Parathyroid adenoma (tissue), 2 donors: Measurements from ENCODE around the gene ACTN1.

ENCODE experiments used
- H2AFZ ChIP-seq: fragments of 300-600 bp; sonication (generic); one replicate; pipeline ENCODE4 v1.7.0; 2017; ENCODE audit warnings: antibody characterized with exemption, mild to moderate bottlenecking
- H3K27ac ChIP-seq: fragments of 300-600 bp; sonication (generic); one replicate; pipeline ENCODE4 v1.7.0; 2017
- H3K27me3 ChIP-seq: fragments of 300-600 bp; sonication (generic); one replicate; pipeline ENCODE4 v1.7.0; 2017; ENCODE audit warnings: low read length; ENCODE audit not compliant: control insufficient read depth, insufficient read depth
- H3K36me3 ChIP-seq: fragments of 300-600 bp; sonication (generic); one replicate; pipeline ENCODE4 v1.7.0; 2017; ENCODE audit warnings: low read length; ENCODE audit not compliant: control insufficient read depth, insufficient read depth
- H3K4me1 ChIP-seq: fragments of 300-600 bp; sonication (generic); one replicate; pipeline ENCODE4 v1.7.0; 2017; ENCODE audit warnings: control low read depth
- H3K4me2 ChIP-seq: fragments of 300-600 bp; sonication (generic); one replicate; pipeline ENCODE4 v1.7.0; 2017; ENCODE audit warnings: low read length
- H3K4me3 ChIP-seq: fragments of 300-600 bp; sonication (generic); one replicate; pipeline ENCODE4 v1.7.0; 2017; ENCODE audit warnings: low read depth, low read length
- H3K79me2 ChIP-seq: fragments of 300-600 bp; sonication (generic); one replicate; pipeline ENCODE4 v1.7.0; 2017; ENCODE audit warnings: control low read depth
- H3K9ac ChIP-seq: fragments of 300-600 bp; sonication (generic); one replicate; pipeline ENCODE4 v1.7.0; 2017; ENCODE audit warnings: mild to moderate bottlenecking
- H3K9me3 ChIP-seq: fragments of 300-600 bp; sonication (generic); one replicate; pipeline ENCODE4 v1.7.0; 2017; ENCODE audit warnings: low read length; ENCODE audit not compliant: control insufficient read depth
- CTCF ChIP-seq: fragments of 300-600 bp; sonication (generic); IDR thresholded peaks from one replicate; pipeline ENCODE4 v1.7.0; 2017; ENCODE audit warnings: antibody characterized with exemption, mild to moderate bottlenecking
- donor health status: primary hyperparathyroidism.

Gene ACTN1

GRCh38 chr14:68948686-68949600, 30.2 kb downstream of the ACTN1 start:
- H3K4me3 ChIP-seq, result no peak overlapping the region
- no peak overlapping the region for H2AFZ ChIP-seq
- H3K4me2 ChIP-seq, result no peak overlapping the region
- no peaks in the 10 kb centered on the region for H3K79me2 ChIP-seq
- H3K9ac ChIP-seq, result no peak overlapping the region
- no peaks in the 10 kb centered on the region for H3K9me3 ChIP-seq
- H3K4me1 ChIP-seq, result no peaks in the 10 kb centered on the region
- H3K27ac ChIP-seq, result no peak overlapping the region
- TF ChIP-seq CTCF, result no peak
- no peaks in the 10 kb centered on the region for H3K36me3 ChIP-seq
- no peaks in the 10 kb centered on the region for H3K27me3 ChIP-seq

GRCh38 chr14:68947802-68948201, 31.3 kb downstream of the ACTN1 start:
- Histone ChIP-seq H3K9me3 (no peaks in the 10 kb centered on the region), H3K27ac (no peak overlapping the region), H3K79me2 (no peaks in the 10 kb centered on the region), H3K27me3 (no peaks in the 10 kb centered on the region), H3K4me2 (no peak overlapping the region), H3K4me3 (no peak overlapping the region), H3K36me3 (no peaks in the 10 kb centered on the region), H2AFZ (no peak overlapping the region), H3K4me1 (no peaks in the 10 kb centered on the region), H3K9ac (no peak overlapping the region)
- TF ChIP-seq CTCF, result no peak

GRCh38 chr14:68946489-68946822, 32.6 kb downstream of the ACTN1 start:
- Histone ChIP-seq H3K4me2 (no peak overlapping the region), H3K9me3 (no peaks in the 10 kb centered on the region), H2AFZ (no peak overlapping the region), H3K79me2 (no peaks in the 10 kb centered on the region), H3K27ac (no peak overlapping the region), H3K36me3 (no peaks in the 10 kb centered on the region), H3K27me3 (no peaks in the 10 kb centered on the region), H3K9ac (no peak overlapping the region), H3K4me3 (no peak overlapping the region), H3K4me1 (no peaks in the 10 kb centered on the region)
- TF ChIP-seq CTCF, result no peak

- Histone ChIP-seq H3K79me2 (no peaks in the 10 kb centered on the region), H3K9me3 (no peaks in the 10 kb centered on the region), H3K27me3 (no peaks in the 10 kb centered on the region), H2AFZ (no peak overlapping the region), H3K4me2 (no peak overlapping the region), H3K27ac (no peak overlapping the region), H3K4me3 (no peak overlapping the region), H3K36me3 (no peaks in the 10 kb centered on the region), H3K9ac (no peak overlapping the region), H3K4me1 (no peaks in the 10 kb centered on the region)
- TF ChIP-seq CTCF, result no peak
Observed at GRCh38 chr14:68945585-68946488, 33.3 kb downstream of the ACTN1 start.
